ENCODE results near the gene SLC51A.

Gene SLC51A

DNA sequence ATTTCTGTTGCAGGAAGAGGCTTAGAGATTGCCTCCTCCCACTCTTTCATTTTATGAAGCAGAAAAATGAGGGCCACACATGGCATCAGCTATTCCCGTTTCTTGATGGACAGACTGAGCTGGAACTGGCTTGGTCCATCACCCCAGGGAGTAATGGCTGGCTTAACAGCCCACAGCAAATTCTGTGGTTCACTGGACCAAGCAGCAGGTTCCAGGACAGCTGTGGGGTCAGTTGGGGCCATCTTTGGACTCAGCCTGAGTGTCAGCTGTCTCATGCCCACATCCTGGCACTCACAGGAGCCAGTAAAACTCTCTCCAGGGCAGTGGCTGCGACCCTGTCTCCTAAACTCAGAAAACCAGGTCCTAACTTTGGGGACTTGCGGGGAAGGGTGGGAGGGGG, 41.7 kb upstream of the SLC51A start:
- TF ChIP-seq, protein P1, sequence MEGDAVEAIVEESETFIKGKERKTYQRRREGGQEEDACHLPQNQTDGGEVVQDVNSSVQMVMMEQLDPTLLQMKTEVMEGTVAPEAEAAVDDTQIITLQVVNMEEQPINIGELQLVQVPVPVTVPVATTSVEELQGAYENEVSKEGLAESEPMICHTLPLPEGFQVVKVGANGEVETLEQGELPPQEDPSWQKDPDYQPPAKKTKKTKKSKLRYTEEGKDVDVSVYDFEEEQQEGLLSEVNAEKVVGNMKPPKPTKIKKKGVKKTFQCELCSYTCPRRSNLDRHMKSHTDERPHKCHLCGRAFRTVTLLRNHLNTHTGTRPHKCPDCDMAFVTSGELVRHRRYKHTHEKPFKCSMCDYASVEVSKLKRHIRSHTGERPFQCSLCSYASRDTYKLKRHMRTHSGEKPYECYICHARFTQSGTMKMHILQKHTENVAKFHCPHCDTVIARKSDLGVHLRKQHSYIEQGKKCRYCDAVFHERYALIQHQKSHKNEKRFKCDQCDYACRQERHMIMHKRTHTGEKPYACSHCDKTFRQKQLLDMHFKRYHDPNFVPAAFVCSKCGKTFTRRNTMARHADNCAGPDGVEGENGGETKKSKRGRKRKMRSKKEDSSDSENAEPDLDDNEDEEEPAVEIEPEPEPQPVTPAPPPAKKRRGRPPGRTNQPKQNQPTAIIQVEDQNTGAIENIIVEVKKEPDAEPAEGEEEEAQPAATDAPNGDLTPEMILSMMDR (IDR thresholded peaks at IDR 0.05): no peak

DNA sequence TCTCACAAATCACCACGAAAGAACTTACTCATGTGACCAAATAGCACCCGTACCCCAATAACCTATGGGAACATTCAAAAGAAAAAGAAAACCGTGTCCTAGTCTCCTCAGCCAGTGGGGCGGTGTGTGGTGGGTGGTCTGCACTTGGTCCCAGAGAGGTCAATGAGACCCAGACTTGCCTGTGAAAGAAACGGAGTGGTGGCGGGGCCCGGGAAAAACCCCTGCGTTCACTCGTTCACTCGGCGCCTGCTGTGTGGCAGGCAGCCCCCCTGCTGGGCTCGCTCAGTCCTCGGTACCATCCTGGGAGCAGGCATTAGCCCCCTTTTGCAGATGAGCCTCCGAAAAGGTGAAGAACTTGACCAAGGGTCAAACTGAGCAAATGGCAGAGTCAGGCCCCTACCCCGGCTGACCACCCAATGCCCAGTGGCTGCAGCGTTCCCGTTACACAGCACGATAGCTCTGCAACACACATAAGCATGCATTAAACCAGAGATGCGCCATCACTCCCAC, 41.2 kb upstream of the SLC51A start:
- Histone ChIP-seq H3K4me1 (no peaks in the 10 kb centered on the region), H3K27me3 (ENCODE audit: control insufficient read depth, insufficient read depth, low read length) (no peaks in the 10 kb centered on the region), H2AFZ (no peak overlapping the region), H3K4me3 (ENCODE audit: low read depth, low read length) (no peak overlapping the region), H3K79me2 (no peaks in the 10 kb centered on the region), H3K4me2 (ENCODE audit: low read length) (no peak overlapping the region), H3K36me3 (ENCODE audit: control insufficient read depth, insufficient read depth, low read length) (no peaks in the 10 kb centered on the region), H3K27ac (no peak overlapping the region), H3K9me3 (ENCODE audit: control insufficient read depth, low read length) (no peaks in the 10 kb centered on the region), H3K9ac (no peak overlapping the region)
- TF ChIP-seq, protein P1 (IDR thresholded peaks at IDR 0.05): no peak

More for the DNA sequence above, 41.7 kb upstream of the SLC51A start:
- no peaks in the 10 kb centered on the region for H3K27me3 ChIP-seq (ENCODE audit: control insufficient read depth, insufficient read depth, low read length)
- no peak overlapping the region for H3K9ac ChIP-seq
- no peaks in the 10 kb centered on the region for H3K36me3 ChIP-seq (ENCODE audit: control insufficient read depth, insufficient read depth, low read length)
- no peaks in the 10 kb centered on the region for H3K4me1 ChIP-seq
- H3K27ac ChIP-seq: no peak overlapping the region
- H2AFZ ChIP-seq: no peak overlapping the region
- no peak overlapping the region for H3K4me3 ChIP-seq (ENCODE audit: low read depth, low read length)
- no peaks in the 10 kb centered on the region for H3K79me2 ChIP-seq
- H3K4me2 ChIP-seq (ENCODE audit: low read length): no peak overlapping the region
- H3K9me3 ChIP-seq (ENCODE audit: control insufficient read depth, low read length): no peaks in the 10 kb centered on the region

DNA sequence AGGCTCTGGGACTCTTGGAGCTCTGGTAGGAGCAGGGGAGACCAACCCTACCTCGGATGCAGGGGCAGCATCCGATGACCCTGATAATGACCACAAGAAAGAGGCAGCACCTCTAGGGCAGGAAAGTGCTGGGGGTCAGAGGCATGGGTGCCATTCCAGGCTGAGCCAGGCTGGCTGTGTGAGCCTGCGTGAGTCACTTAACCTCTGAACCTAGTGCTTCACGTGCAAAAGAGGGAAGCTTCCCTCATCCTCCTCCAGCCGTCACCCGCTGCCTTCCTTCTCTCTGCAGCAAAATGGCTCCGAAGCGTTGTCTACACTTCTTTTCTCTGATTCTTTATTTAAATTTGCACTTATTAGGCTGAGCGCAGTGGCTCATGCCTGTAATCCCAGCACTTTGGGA, 40.6 kb upstream of the SLC51A start:
- no peaks in the 10 kb centered on the region for H3K36me3 ChIP-seq (ENCODE audit: control insufficient read depth, insufficient read depth, low read length)
- no peaks in the 10 kb centered on the region for H3K79me2 ChIP-seq
- H3K9ac ChIP-seq: no peak overlapping the region
- no peaks in the 10 kb centered on the region for H3K9me3 ChIP-seq (ENCODE audit: control insufficient read depth, low read length)
- no peak overlapping the region for H3K27ac ChIP-seq
- H3K4me3 ChIP-seq (ENCODE audit: low read depth, low read length): no peak overlapping the region
- no peaks in the 10 kb centered on the region for H3K4me1 ChIP-seq
- no peak overlapping the region for H3K4me2 ChIP-seq (ENCODE audit: low read length)
- H3K27me3 ChIP-seq (ENCODE audit: control insufficient read depth, insufficient read depth, low read length): no peaks in the 10 kb centered on the region
- no peak overlapping the region for H2AFZ ChIP-seq
- TF ChIP-seq, protein P1 (IDR thresholded peaks at IDR 0.05): no peak

- Histone ChIP-seq H3K27me3 (ENCODE audit: control insufficient read depth, insufficient read depth, low read length) (no peaks in the 10 kb centered on the region), H3K27ac (no peak overlapping the region), H3K79me2 (no peaks in the 10 kb centered on the region), H3K4me1 (no peaks in the 10 kb centered on the region), H3K4me2 (ENCODE audit: low read length) (no peak overlapping the region), H3K9me3 (ENCODE audit: control insufficient read depth, low read length) (no peaks in the 10 kb centered on the region), H3K36me3 (ENCODE audit: control insufficient read depth, insufficient read depth, low read length) (no peaks in the 10 kb centered on the region), H2AFZ (no peak overlapping the region), H3K4me3 (ENCODE audit: low read depth, low read length) (no peak overlapping the region), H3K9ac (no peak overlapping the region)
- TF ChIP-seq, protein P1 (IDR thresholded peaks at IDR 0.05): no peak
Observed at GRCh38 chr3:196177567-196177966, 38.8 kb upstream of the SLC51A start.

GRCh38 chr3:196177967-196178366, 38.4 kb upstream of the SLC51A start:
- no peaks in the 10 kb centered on the region for H3K36me3 ChIP-seq (ENCODE audit: control insufficient read depth, insufficient read depth, low read length)
- H3K9me3 ChIP-seq (ENCODE audit: control insufficient read depth, low read length): no peaks in the 10 kb centered on the region
- no peak overlapping the region for H2AFZ ChIP-seq
- no peak overlapping the region for H3K4me2 ChIP-seq (ENCODE audit: low read length)
- TF ChIP-seq, protein P1 (IDR thresholded peaks at IDR 0.05): no peak
- no peak overlapping the region for H3K27ac ChIP-seq
- H3K4me1 ChIP-seq: no peaks in the 10 kb centered on the region
- H3K9ac ChIP-seq: no peak overlapping the region
- H3K27me3 ChIP-seq (ENCODE audit: control insufficient read depth, insufficient read depth, low read length): no peaks in the 10 kb centered on the region
- no peaks in the 10 kb centered on the region for H3K79me2 ChIP-seq
- no peak overlapping the region for H3K4me3 ChIP-seq (ENCODE audit: low read depth, low read length)

Measured in parathyroid adenoma (tissue), 2 donors.